HL-60 (cell line): ENCODE measurements around the gene EIF5A2.

Experiments used
- DNase-seq, 2 experiments: peaks; one replicate each; pipeline ENCODE4 v3.0.0-alpha.2; 2010 to 2020; ENCODE audit warnings: low read depth in 1 of 2, low spot score in 1 of 2
- H3K27ac ChIP-seq: fragments of 250-450 bp; sonication (Bioruptor Pico); replicated peaks from 2 replicates; pipeline ENCODE4 v1.5.1; 2020; ENCODE audit warnings: mild to moderate bottlenecking, moderate library complexity
- H3K27me3 ChIP-seq: fragments of 250-450 bp; sonication (Bioruptor Pico); 2 replicates; pipeline ENCODE4 v1.5.1; 2021; ENCODE audit warnings: mild to moderate bottlenecking, moderate library complexity; ENCODE audit not compliant: insufficient read depth, poor library complexity, severe bottlenecking
- H3K4me3 ChIP-seq: replicated peaks from 2 replicates; pipeline ENCODE4 v1.5.1; 2011; ENCODE audit warnings: mild to moderate bottlenecking, control low read depth, low read length; ENCODE audit not compliant: insufficient read depth
- CTCF ChIP-seq: IDR thresholded peaks from one replicate; pipeline ENCODE4 v1.5.1; 2011; ENCODE audit warnings: low read length, control low read depth, inconsistent platforms; ENCODE audit not compliant: insufficient read depth
- GABPA ChIP-seq: IDR thresholded peaks from 2 replicates; pipeline ENCODE4 v1.6.1; 2012; ENCODE audit warnings: low read depth
- POLR2AphosphoS5 ChIP-seq: IDR thresholded peaks from 2 replicates; pipeline ENCODE4 v1.6.1; 2012; ENCODE audit warnings: low read depth
- REST ChIP-seq: IDR thresholded peaks from 2 replicates; pipeline ENCODE4 v1.6.1; 2012; ENCODE audit warnings: low read depth; ENCODE audit not compliant: insufficient replicate concordance
- SPI1 ChIP-seq: IDR thresholded peaks from 2 replicates; pipeline ENCODE4 v1.6.1; 2012; ENCODE audit warnings: low read depth, mild to moderate bottlenecking, borderline replicate concordance

Gene EIF5A2

DNA sequence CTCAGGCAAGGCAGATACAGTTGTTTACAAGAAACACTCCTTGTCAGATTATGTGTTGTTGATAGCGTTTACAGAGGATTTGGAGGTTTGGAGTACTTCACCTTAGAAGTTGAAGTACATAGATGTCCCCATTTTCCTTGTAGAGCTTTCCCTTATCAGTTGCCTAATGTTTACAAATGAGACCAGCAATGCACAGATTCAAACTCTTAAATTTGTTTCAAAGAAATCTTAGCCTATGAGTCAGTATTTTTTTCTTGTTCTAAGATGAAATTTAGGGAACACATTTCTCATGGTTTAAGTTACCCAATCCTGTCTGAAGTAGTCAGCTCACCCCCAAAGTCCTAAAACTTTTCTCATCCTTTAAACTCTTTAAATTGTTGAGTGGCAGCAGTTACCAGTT, 6.3 kb upstream of the EIF5A2 start:
- no peaks in the 10 kb centered on the region for H3K27me3 ChIP-seq
- no peak for TF ChIP-seq GABPA
- no peak for TF ChIP-seq REST
- TF ChIP-seq POLR2AphosphoS5 = no peak
- no peak for TF ChIP-seq SPI1
- TF ChIP-seq CTCF = no peak
- no peak for DNase-seq
- H3K27ac ChIP-seq = no peak overlapping the region
- no peak overlapping the region for H3K4me3 ChIP-seq

DNA sequence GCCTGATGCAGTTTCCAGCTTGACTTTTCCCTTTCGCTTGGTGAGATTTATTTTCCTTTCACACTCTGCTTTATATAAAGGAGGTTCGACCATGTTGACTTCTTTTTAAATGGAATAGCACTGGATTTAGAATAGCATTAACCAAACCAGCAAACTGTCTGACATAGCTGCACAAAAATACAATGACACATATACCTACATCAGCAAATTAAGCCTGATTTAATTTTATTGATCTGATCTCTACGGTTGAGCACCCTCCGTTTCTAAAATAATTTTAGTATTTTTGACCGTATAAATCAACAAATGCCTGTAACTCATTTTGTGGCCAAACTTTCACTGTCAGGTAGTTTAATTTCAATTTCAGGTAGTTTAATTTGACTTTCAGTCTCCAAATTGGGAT, 5.8 kb upstream of the EIF5A2 start:
- H3K4me3 ChIP-seq = no peak overlapping the region
- no peak for TF ChIP-seq POLR2AphosphoS5
- no peak for TF ChIP-seq SPI1
- no peak for DNase-seq
- no peak overlapping the region for H3K27ac ChIP-seq
- no peaks in the 10 kb centered on the region for H3K27me3 ChIP-seq

- no peak overlapping the region for H3K27ac ChIP-seq
- H3K27me3 ChIP-seq = no peaks in the 10 kb centered on the region
- TF ChIP-seq POLR2AphosphoS5 (no peak), GABPA (no peak), REST (no peak), CTCF (no peak), SPI1 (no peak)
- no peak overlapping the region for H3K4me3 ChIP-seq
- DNase-seq = no peak
Measured at GRCh38 chr3:170911051-170911450, 2.6 kb upstream of the EIF5A2 start.

- no peak overlapping the region for H3K4me3 ChIP-seq
- no peak overlapping the region for H3K27ac ChIP-seq
- H3K27me3 ChIP-seq = no peaks in the 10 kb centered on the region
- no peak for TF ChIP-seq SPI1
- TF ChIP-seq REST = no peak
- TF ChIP-seq GABPA = no peak
- TF ChIP-seq CTCF = no peak
- TF ChIP-seq POLR2AphosphoS5 = no peak
- no peak for DNase-seq
Measured at GRCh38 chr3:170910542-170910941, 2.1 kb upstream of the EIF5A2 start.
